Measurements from ENCODE around the gene TSHZ1.
A peak's percentile ranks its signal among the peaks of the same experiment; 100 is the strongest.

TSHZ1 gene

GRCh38 chr18:75221897-75222296, 11.3 kb downstream of the TSHZ1 start:
- DNase-seq: no peak

- DNase-seq: no peak
Observed at GRCh38 chr18:75222407-75222806, 11.8 kb downstream of the TSHZ1 start.

GRCh38 chr18:75223687-75224347, 13.2 kb downstream of the TSHZ1 start:
- no peak for DNase-seq

- no peak for DNase-seq
Observed at GRCh38 chr18:75226286-75226955, 15.8 kb downstream of the TSHZ1 start.

- no peak for DNase-seq
Observed at GRCh38 chr18:75226956-75227316, 16.3 kb downstream of the TSHZ1 start.

- no peak for DNase-seq
Observed at GRCh38 chr18:75227535-75228296, 17.1 kb downstream of the TSHZ1 start.

GRCh38 chr18:75228967-75229366, 18.4 kb downstream of the TSHZ1 start:
- no peak for DNase-seq

- no peak for DNase-seq
Observed at GRCh38 chr18:75229437-75229836, 18.8 kb downstream of the TSHZ1 start.

- no peak for DNase-seq
Observed at GRCh38 chr18:75230163-75231052, 19.8 kb downstream of the TSHZ1 start.

- no peak for DNase-seq
Observed at GRCh38 chr18:75231053-75231406, 20.4 kb downstream of the TSHZ1 start.

- no peak for DNase-seq
Observed at GRCh38 chr18:75234901-75235300, 24.3 kb downstream of the TSHZ1 start.

- no peak for DNase-seq
Observed at GRCh38 chr18:75235896-75236295, 25.3 kb downstream of the TSHZ1 start.

- no peak for DNase-seq
Observed at GRCh38 chr18:75238100-75238499, 27.5 kb downstream of the TSHZ1 start.

- no peak for DNase-seq
Observed at GRCh38 chr18:75238786-75239185, 28.2 kb downstream of the TSHZ1 start.

- no peak for DNase-seq
Observed at GRCh38 chr18:75240433-75240832, 29.8 kb downstream of the TSHZ1 start.

GRCh38 chr18:75241705-75242104, 31.1 kb downstream of the TSHZ1 start:
- DNase-seq: no peak

- DNase-seq: no peak
Observed at GRCh38 chr18:75244351-75245313, 34.0 kb downstream of the TSHZ1 start.

- DNase-seq: peak; percentile 42
Observed at GRCh38 chr18:75246721-75247610, 36.4 kb downstream of the TSHZ1 start.

- DNase-seq: peak; percentile 59
Observed at GRCh38 chr18:75247611-75248421, 37.2 kb downstream of the TSHZ1 start.
